ENCODE results near the gene XPR1.

DNA sequence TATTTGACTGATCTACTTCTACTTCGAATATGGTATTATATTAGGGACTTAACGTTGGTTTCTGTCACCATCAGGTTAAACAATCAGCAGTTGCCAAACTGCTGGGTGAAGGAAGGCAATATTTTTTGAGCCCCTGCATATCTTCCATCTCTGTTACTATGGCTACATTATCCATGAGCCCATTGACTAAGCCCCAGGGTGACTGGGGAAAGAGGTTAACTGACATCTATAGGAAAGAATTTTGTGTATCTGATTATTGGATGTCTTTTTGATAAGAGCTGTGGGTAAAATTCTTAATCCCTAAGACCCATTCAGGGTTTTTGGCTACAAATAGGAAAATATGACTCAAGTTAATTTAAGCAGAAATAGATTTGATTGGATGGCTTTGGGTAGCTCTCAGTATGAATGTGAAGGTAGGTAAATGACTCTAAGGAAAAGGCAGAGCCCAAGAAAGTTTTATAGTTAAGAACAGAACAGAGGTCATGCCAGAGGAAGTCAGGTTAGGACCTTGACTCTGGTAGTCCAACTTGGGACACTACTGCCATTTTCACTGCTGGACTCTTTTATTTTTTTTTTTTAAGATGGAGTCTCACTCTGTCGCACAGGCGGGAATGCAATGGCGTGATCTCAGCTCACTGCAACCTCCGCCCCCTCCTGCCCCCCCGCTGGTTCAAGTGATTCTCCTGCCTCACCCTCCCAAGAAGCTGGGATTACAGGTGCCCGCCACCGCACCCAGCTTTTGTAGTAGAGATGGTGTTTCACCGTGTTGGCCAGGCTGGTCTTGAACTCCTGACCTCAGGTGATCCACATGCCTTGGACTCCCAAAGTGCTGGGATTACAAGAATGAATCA is 8.9 kb upstream of the XPR1 start:
- no peak for TF ChIP-seq CTCF (conservative IDR thresholded peaks at IDR 0.05; ENCODE audit: low read depth, low read length)
- TF ChIP-seq EZH2 (IDR thresholded peaks at IDR 0.05; ENCODE audit: borderline replicate concordance, low read depth, low read length, poor library complexity, severe bottlenecking): no peak
